ENCODE data around the gene ENO2. TPM values are rescaled to one million over a fixed set of nuclear protein-coding genes. Genes with fewer than 3 reads are reported as not detected.
A peak's percentile ranks its signal among the peaks of the same experiment; 100 is the strongest.

ENO2 gene
- total and polyA plus RNA-seq, 2 experiments from 2014 or later = 43.5 to 53.5 TPM

GRCh38 chr12:6934110-6934509, 19.7 kb downstream of the ENO2 start (continued):
- no peak for TF ChIP-seq REST (IDR thresholded peaks at IDR 0.05; ENCODE audit: unreplicated experiment)

GRCh38 chr12:6935371-6936193, 21.2 kb downstream of the ENO2 start:
- peaks cover 17% of the 10 kb centered on the region for H3K36me3 ChIP-seq (ENCODE audit: insufficient read depth)
- ATAC-seq (no peak), DNase-seq (ENCODE audit: low spot score) (no peak)
- H3K9me2 ChIP-seq (ENCODE audit: insufficient read depth) = no peaks in the 10 kb centered on the region
- TF ChIP-seq ZNF114 (CRISPR knock-in tag; IDR thresholded peaks at IDR 0.05) (no peak), ETS1 (IDR thresholded peaks at IDR 0.05) (no peak), JUNB (IDR thresholded peaks at IDR 0.05; ENCODE audit: unreplicated experiment) (no peak)
- no peak overlapping the region; the same call in 1 of the 2 replicates for H3K27ac Mint-ChIP-seq
- peaks cover 48% of the 10 kb centered on the region for H3F3A ChIP-seq (replicated peaks; ENCODE audit: low read depth)
- H3K4me2 ChIP-seq = no peak overlapping the region
- no peak overlapping the region for H3K4me3 ChIP-seq
- H2AFZ ChIP-seq = no peak overlapping the region
- peaks cover 28% of the 10 kb centered on the region for H4K20me1 ChIP-seq (replicated peaks; ENCODE audit: insufficient read depth)
- peaks cover 69% of the 10 kb centered on the region for H3K36me3 Mint-ChIP-seq (ENCODE audit: low read depth)
- H3K9me3 Mint-ChIP-seq = peaks cover 3% of the 10 kb centered on the region; the same call in 1 of the 3 replicates
- H3K27me3 ChIP-seq (ENCODE audit: insufficient read depth) = no peaks in the 10 kb centered on the region
- H3K4me1 ChIP-seq (ENCODE audit: insufficient read depth) = peaks cover 15% of the 10 kb centered on the region
- peaks cover 41% of the 10 kb centered on the region for H3K4me1 Mint-ChIP-seq
- H3K27ac ChIP-seq (ENCODE audit: low read depth) = no peak overlapping the region
- peak overlapping the region; percentile 79; the same call in 1 of the 3 replicates for H3K4me3 Mint-ChIP-seq
- peaks cover 35% of the 10 kb centered on the region for H3K79me2 ChIP-seq (replicated peaks; ENCODE audit: insufficient read depth)
- peaks cover 26% of the 10 kb centered on the region for H3K27me3 Mint-ChIP-seq (ENCODE audit: insufficient read depth, low read depth, poor library complexity)

- peaks cover 28% of the 10 kb centered on the region for H3K79me2 ChIP-seq (replicated peaks; ENCODE audit: insufficient read depth)
- H3K4me3 Mint-ChIP-seq = peak overlapping the region; percentile 79
- peak overlapping the region; percentile 89; the same call in 1 of the 2 replicates for H3K4me3 ChIP-seq
- H3K27ac Mint-ChIP-seq = peak overlapping the region; percentile 94
- no peaks in the 10 kb centered on the region for H3K27me3 ChIP-seq (ENCODE audit: insufficient read depth)
- ATAC-seq = no peak
- peaks cover 71% of the 10 kb centered on the region for H3K36me3 Mint-ChIP-seq (ENCODE audit: low read depth)
- no peak overlapping the region; the same call in 1 of the 2 replicates for H3K4me2 ChIP-seq
- no peaks in the 10 kb centered on the region for H3K9me2 ChIP-seq (ENCODE audit: insufficient read depth)
- DNase-seq (ENCODE audit: low spot score) = no peak
- H3F3A ChIP-seq (replicated peaks; ENCODE audit: low read depth) = peaks cover 44% of the 10 kb centered on the region
- H4K20me1 ChIP-seq (replicated peaks; ENCODE audit: insufficient read depth) = peaks cover 28% of the 10 kb centered on the region
- H3K27ac ChIP-seq (ENCODE audit: low read depth) = peak overlapping the region; percentile 97
- H2AFZ ChIP-seq = no peak overlapping the region
- peaks cover 3% of the 10 kb centered on the region; the same call in 1 of the 3 replicates for H3K9me3 Mint-ChIP-seq
- peaks cover 28% of the 10 kb centered on the region for H3K27me3 Mint-ChIP-seq (ENCODE audit: insufficient read depth, low read depth, poor library complexity)
- peaks cover 17% of the 10 kb centered on the region for H3K36me3 ChIP-seq (ENCODE audit: insufficient read depth)
- H3K4me1 Mint-ChIP-seq = peaks cover 42% of the 10 kb centered on the region
- peaks cover 10% of the 10 kb centered on the region for H3K4me1 ChIP-seq (ENCODE audit: insufficient read depth)
- no peak for TF ChIP-seq ZNF462 (CRISPR knock-in tag; IDR thresholded peaks at IDR 0.05)
Observed at GRCh38 chr12:6936194-6936635, 21.8 kb downstream of the ENO2 start.

All from GM23338 (cell line).